Nephron progenitor cell (in vitro differentiated cells): ENCODE results near the gene SMIM31.

Experiments used
- DNase-seq: peaks from one replicate; pipeline ENCODE4 v3.0.0; 2021
- H3K27ac Mint-ChIP-seq: 2 replicates; pipeline ENCODE4 v1.8.0; 2021; ENCODE audit warnings: mild to moderate bottlenecking, moderate library complexity, mixed read lengths
- H3K27me3 Mint-ChIP-seq: 2 replicates; pipeline ENCODE4 v1.8.0; 2021; ENCODE audit warnings: mild to moderate bottlenecking, low read depth, mixed read lengths; ENCODE audit not compliant: poor library complexity
- H3K36me3 Mint-ChIP-seq: 2 replicates; pipeline ENCODE4 v1.8.0; 2021; ENCODE audit warnings: low read depth, mixed read lengths
- H3K4me1 Mint-ChIP-seq: 2 replicates; pipeline ENCODE4 v1.8.0; 2021; ENCODE audit warnings: mixed read lengths
- H3K4me3 Mint-ChIP-seq: 2 replicates; pipeline ENCODE4 v1.8.0; 2021; ENCODE audit warnings: mild to moderate bottlenecking, moderate library complexity, mixed read lengths
- H3K9me3 Mint-ChIP-seq: 2 replicates; pipeline ENCODE4 v1.8.0; 2021; ENCODE audit warnings: mild to moderate bottlenecking, moderate library complexity, mixed read lengths
- TF ChIP-seq, protein P1 (sequence below): fragments of 200-600 bp; sonication (generic); IDR thresholded peaks from 2 replicates; pipeline ENCODE4 v1.5.0; 2021; ENCODE audit warnings: antibody characterized with exemption

The SMIM31 gene

GRCh38 chr4:164753873-164754488 lies at the start of gene SMIM31:
TSS of gene SMIM31 (plus strand) at chr4:164754131. CDS start at chr4:164770444, 16,313 bp downstream.
- Mint-ChIP-seq H3K4me3 (no peak within 1 kb of the TSS), H3K9me3 (peaks cover 36% of the 10 kb centered on the region), H3K27ac (no peak within 1 kb of the TSS), H3K4me1 (peaks cover 14% of the 10 kb centered on the region), H3K36me3 (no peaks in the 10 kb centered on the region), H3K27me3 (peaks cover 6% of the 10 kb centered on the region)
- no peak for DNase-seq
- TF ChIP-seq, protein P1, sequence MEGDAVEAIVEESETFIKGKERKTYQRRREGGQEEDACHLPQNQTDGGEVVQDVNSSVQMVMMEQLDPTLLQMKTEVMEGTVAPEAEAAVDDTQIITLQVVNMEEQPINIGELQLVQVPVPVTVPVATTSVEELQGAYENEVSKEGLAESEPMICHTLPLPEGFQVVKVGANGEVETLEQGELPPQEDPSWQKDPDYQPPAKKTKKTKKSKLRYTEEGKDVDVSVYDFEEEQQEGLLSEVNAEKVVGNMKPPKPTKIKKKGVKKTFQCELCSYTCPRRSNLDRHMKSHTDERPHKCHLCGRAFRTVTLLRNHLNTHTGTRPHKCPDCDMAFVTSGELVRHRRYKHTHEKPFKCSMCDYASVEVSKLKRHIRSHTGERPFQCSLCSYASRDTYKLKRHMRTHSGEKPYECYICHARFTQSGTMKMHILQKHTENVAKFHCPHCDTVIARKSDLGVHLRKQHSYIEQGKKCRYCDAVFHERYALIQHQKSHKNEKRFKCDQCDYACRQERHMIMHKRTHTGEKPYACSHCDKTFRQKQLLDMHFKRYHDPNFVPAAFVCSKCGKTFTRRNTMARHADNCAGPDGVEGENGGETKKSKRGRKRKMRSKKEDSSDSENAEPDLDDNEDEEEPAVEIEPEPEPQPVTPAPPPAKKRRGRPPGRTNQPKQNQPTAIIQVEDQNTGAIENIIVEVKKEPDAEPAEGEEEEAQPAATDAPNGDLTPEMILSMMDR: no peak

DNA sequence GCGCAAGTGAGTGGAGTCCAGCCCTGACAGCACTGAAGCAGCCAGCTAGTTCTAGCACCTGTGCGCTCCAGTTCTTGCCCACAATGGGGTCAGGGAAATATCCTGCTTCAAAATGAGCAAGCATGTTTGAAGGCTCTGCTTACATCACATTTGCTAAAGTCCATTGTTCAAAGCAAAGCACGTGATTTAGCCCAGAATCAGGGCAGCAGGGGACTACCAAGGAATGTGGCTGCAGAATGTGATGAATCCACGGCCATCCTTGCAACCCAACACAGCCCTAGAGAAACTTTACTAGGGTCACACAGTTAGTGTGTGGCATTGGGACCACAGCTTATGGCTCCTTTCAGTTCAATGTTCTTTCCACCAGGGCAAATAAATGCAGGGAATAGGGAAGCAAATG lies 47.3 kb upstream of the SMIM31 start:
- H3K4me1 Mint-ChIP-seq: no peaks in the 10 kb centered on the region
- no peak overlapping the region for H3K27ac Mint-ChIP-seq
- no peaks in the 10 kb centered on the region for H3K36me3 Mint-ChIP-seq
- DNase-seq: no peak
- H3K27me3 Mint-ChIP-seq: peaks cover 6% of the 10 kb centered on the region
- no peak overlapping the region for H3K4me3 Mint-ChIP-seq
- TF ChIP-seq, protein P1: no peak
- peaks cover 3% of the 10 kb centered on the region for H3K9me3 Mint-ChIP-seq

DNA sequence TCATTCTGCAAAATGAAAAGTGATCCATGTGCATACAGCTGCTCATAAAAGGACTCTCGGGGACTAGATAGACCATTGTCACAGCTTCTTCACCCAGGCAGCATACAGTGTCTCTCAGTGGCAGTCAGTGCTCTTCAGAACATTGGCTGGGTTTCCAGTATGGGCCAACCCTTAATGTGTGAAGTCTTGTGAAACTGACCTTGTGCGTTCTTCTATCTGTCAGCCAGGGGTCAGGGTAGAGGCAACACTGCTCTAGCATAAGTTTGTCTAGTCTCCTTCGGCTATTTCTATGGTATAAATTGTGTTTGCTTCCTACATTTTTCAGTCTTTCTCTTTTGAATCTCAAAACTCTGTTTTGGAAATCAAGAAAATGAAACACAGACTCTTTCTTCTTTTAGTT lies 37.0 kb upstream of the SMIM31 start:
- peaks cover 4% of the 10 kb centered on the region for H3K27me3 Mint-ChIP-seq
- no peaks in the 10 kb centered on the region for H3K4me1 Mint-ChIP-seq
- no peaks in the 10 kb centered on the region for H3K36me3 Mint-ChIP-seq
- H3K27ac Mint-ChIP-seq: no peak overlapping the region
- H3K9me3 Mint-ChIP-seq: peaks cover 4% of the 10 kb centered on the region
- H3K4me3 Mint-ChIP-seq: no peak overlapping the region
- TF ChIP-seq, protein P1: no peak
- no peak for DNase-seq

- H3K9me3 Mint-ChIP-seq: no peaks in the 10 kb centered on the region
- no peak overlapping the region for H3K27ac Mint-ChIP-seq
- peaks cover 4% of the 10 kb centered on the region for H3K27me3 Mint-ChIP-seq
- TF ChIP-seq, protein P1: no peak
- H3K36me3 Mint-ChIP-seq: no peaks in the 10 kb centered on the region
- no peak for DNase-seq
- no peak overlapping the region for H3K4me3 Mint-ChIP-seq
- no peaks in the 10 kb centered on the region for H3K4me1 Mint-ChIP-seq
Observed at GRCh38 chr4:164718827-164719226, 35.1 kb upstream of the SMIM31 start.

- TF ChIP-seq, protein P1: no peak
- H3K27ac Mint-ChIP-seq: no peak overlapping the region
- H3K27me3 Mint-ChIP-seq: peaks cover 10% of the 10 kb centered on the region
- no peak overlapping the region for H3K4me3 Mint-ChIP-seq
- DNase-seq: no peak
- no peaks in the 10 kb centered on the region for H3K9me3 Mint-ChIP-seq
- no peaks in the 10 kb centered on the region for H3K36me3 Mint-ChIP-seq
- H3K4me1 Mint-ChIP-seq: peaks cover 7% of the 10 kb centered on the region
Observed at GRCh38 chr4:164725066-164725465, 28.9 kb upstream of the SMIM31 start.

DNA sequence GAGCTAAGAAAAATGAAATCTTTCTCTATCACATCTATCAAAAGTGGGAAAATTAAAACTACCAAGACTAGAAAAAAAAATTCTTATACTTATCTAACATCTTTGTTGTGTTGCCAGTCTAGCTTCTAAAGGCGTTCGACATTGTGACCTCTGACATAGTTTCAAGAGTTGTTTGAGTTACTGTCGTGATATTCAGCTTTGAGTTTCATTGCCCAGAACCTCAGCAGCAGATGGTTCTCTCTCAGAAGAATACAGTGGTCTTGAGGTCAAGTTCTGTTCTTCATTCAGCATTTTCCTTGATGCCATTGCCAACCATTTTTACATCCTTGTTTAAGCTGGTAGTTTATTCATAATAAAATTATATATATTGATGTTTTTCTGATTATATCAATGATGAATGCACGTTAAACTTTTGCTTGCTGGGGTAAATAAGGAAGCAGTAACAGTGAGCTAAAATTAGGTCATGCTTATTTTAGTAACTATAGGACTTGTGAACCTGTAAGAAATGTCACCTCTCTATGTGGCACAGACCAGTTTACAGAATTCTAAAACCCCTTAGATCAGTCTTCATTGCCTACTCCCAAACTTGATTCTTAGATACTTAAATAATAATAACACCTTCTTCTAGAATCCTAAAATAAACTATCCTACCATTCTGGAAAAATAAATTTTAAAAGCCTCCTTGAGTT lies 23.1 kb upstream of the SMIM31 start:
- no peaks in the 10 kb centered on the region for H3K9me3 Mint-ChIP-seq
- no peak overlapping the region for H3K27ac Mint-ChIP-seq
- H3K4me1 Mint-ChIP-seq: peaks cover 7% of the 10 kb centered on the region
- H3K27me3 Mint-ChIP-seq: peaks cover 8% of the 10 kb centered on the region
- no peaks in the 10 kb centered on the region for H3K36me3 Mint-ChIP-seq
- TF ChIP-seq, protein P1: no peak
- no peak for DNase-seq
- H3K4me3 Mint-ChIP-seq: no peak overlapping the region
